Activated CD4-positive, alpha-beta T cell treated with anti-CD3 and anti-CD28 coated beads, Interleukin-2, amount 50 U/mL, for 1 hour (primary cell): Measurements from ENCODE around the gene CEPT1.
"Not testable (repeated sequence)": the region's sequence is repeated elsewhere in the genome, so short reads cannot be mapped to it uniquely, and the experiment has no call there.

Source experiments
- DNase-seq: peaks from one replicate; pipeline ENCODE4 v3.0.0-alpha.2; 2020

The CEPT1 gene

GRCh38 chr1:111213412-111213811 lies 73.4 kb downstream of the CEPT1 start:
- DNase-seq = no peak

- DNase-seq = no peak
Observed at GRCh38 chr1:111214074-111214801, 74.2 kb downstream of the CEPT1 start.

- peak; percentile 55 for DNase-seq
Observed at GRCh38 chr1:111214884-111215283, 74.9 kb downstream of the CEPT1 start.

DNA sequence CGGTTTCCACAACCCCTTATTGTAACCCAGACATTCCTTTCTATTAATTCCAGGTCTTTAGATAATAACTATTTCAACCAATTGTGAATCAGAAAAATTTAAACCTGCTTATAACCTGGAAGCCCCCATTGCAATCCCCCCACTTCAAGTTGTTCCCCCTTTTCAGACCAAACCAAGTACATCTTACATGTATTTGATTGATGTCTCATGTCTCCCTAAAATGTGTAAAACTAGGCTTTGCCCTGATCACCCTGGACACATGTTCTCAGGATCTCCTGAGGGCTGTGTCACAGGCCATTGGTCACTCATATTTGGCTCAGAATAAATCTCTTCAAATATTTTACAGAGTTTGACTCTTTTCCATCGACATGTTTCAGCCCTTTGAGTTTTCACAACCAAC lies 75.3 kb downstream of the CEPT1 start:
- not testable (repeated sequence) for DNase-seq

DNA sequence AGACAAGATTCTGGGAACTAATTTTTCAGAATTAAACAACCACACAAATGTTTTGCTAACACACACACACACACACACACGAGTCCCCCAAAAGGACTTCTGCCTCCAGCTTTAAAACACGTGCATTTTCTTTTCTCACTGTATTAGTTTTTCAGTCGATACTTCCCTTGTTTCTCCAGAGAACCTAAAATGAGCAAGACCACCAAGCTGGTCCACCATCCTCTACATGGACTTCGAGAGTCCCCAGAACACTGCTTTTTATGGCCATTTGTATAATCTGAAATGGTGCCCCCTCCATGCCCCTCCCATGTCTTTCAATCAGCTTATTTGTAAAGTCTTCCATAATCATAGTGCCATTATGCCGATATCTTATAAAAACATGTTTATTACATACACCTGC lies 76.7 kb downstream of the CEPT1 start:
- no peak for DNase-seq

GRCh38 chr1:111217183-111217910 lies 77.3 kb downstream of the CEPT1 start:
- no peak for DNase-seq

- no peak for DNase-seq
Observed at GRCh38 chr1:111218701-111219556, 78.9 kb downstream of the CEPT1 start.

GRCh38 chr1:111219557-111220286 lies 79.7 kb downstream of the CEPT1 start:
- DNase-seq = no peak

DNA sequence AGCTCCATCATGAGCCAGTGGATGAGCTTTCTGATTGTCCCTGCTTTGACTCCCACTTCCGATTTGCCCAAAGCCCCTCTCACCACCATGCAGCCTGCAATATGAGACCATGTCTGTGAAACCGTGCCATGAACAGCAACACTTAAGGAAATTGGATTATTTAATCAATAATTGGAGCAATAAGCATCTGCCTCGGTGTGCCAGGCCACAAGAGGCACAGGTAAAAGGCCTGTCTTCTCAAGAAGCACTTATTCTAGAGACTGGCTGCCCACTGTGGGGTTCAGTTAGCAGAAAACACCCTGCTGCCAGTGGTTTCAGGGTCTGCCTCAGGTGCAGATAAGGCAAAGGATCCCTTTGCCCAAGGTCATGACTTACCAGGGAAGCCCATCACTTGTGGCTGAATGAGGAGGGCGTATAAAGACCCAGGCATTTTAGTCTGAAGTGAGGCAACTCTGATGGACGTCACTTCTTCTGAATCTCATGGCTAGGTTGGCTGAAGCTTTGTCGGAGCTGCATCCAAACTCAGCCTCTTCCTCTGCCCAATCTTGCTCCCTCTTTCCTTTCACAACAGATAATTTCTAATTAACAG lies 80.4 kb downstream of the CEPT1 start:
- DNase-seq = no peak

- no peak for DNase-seq
Observed at GRCh38 chr1:111221276-111221632, 81.2 kb downstream of the CEPT1 start.

- no peak for DNase-seq
Observed at GRCh38 chr1:111221633-111222291, 81.7 kb downstream of the CEPT1 start.

- peak; percentile 74 for DNase-seq
Observed at GRCh38 chr1:111222308-111223125, 82.5 kb downstream of the CEPT1 start.

GRCh38 chr1:111223126-111223685 lies 83.2 kb downstream of the CEPT1 start:
- DNase-seq = no peak

DNA sequence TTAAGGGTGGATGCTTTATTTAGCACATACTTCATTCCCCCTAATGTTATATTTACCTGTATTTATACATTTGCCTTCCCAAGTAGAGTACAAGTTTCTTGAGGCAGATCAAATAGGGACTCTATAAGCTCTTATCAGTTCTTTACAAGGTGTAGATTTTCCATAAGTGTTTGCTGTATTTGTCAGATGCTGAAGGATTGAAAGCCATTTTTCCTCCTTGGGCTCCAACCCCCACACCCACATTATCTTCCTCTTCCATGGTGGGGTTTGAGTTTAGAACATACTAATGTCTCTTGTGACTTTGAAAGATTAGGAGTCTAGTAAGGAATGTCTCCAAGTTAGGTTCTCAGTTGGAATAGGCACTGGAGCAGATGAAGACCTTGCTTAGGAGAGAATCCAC lies 85.1 kb downstream of the CEPT1 start:
- DNase-seq = no peak

GRCh38 chr1:111225717-111226400 lies 85.8 kb downstream of the CEPT1 start:
- peak; percentile 35 for DNase-seq

GRCh38 chr1:111227434-111227833 lies 87.4 kb downstream of the CEPT1 start, which contains the start of gene CHI3L2:
Gene CHI3L2 (plus strand): TSS chr1:111227713. CDS start chr1:111227730, 17 bp downstream.
- no peak for DNase-seq

GRCh38 chr1:111227851-111228747 lies 88.1 kb downstream of the CEPT1 start:
- DNase-seq = no peak

DNA sequence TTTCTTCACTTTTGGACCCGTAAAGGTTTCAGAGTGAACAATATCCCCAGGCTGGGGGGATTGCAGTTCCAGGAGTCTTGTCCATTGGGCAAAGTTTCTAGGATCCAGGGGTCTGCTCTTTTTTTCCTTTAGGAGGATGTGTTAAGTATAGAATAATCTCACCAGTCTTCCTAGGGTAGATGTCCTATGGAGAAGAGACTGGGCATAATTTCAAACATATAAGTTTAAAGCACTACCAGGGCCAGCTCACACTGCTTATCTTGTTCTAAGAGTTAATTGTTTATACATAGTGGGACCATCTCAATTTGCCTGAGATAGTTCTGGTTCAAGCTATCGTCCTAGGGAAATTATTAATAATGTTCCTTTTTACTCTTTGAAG lies 88.7 kb downstream of the CEPT1 start:
- DNase-seq = no peak

DNA sequence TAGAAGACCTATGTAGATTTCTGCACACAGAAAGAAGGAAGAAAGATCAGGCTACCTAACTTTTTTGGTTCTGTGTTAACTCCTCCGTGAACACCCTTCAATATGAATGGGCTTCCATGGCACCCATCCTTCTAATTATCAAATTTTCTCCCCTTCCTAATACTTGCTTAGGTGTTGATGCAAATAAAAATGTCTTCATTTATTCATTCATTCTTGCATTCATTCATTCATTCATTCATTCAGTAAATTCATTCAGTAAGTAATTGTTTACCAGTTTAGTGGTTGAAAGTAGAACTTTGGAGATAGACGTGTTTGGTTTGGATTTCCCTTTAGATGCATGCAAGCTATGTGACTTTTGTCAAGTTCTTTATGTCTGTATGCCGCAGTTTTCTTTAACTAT lies 92.1 kb downstream of the CEPT1 start:
- no peak for DNase-seq
